SW480 (cell line): ENCODE data around the gene POU5F1.
"Not testable (repeated sequence)": the region's sequence is repeated elsewhere in the genome, so short reads cannot be mapped to it uniquely, and the experiment has no call there.

Experiments used
- DNase-seq: peaks from one replicate; pipeline ENCODE4 v3.0.0-alpha.2; 2016; ENCODE audit warnings: low spot score

Gene POU5F1

DNA sequence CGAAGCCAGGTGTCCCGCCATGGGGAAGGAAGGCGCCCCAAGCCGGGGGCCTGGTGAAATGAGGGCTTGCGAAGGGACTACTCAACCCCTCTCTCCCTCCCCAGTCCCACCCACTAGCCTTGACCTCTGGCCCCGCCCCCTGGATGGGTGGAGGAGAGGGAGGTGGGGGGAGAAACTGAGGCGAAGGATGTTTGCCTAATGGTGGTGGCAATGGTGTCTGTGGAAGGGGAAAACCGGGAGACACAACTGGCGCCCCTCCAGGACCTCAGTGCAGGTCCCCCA, at the start of gene POU5F1:
Gene POU5F1, minus strand, starts transcription at position 83 of the 282 bp plus-strand sequence. Its CDS starts 62 bp downstream, at position 21.
- no peak for DNase-seq

DNA sequence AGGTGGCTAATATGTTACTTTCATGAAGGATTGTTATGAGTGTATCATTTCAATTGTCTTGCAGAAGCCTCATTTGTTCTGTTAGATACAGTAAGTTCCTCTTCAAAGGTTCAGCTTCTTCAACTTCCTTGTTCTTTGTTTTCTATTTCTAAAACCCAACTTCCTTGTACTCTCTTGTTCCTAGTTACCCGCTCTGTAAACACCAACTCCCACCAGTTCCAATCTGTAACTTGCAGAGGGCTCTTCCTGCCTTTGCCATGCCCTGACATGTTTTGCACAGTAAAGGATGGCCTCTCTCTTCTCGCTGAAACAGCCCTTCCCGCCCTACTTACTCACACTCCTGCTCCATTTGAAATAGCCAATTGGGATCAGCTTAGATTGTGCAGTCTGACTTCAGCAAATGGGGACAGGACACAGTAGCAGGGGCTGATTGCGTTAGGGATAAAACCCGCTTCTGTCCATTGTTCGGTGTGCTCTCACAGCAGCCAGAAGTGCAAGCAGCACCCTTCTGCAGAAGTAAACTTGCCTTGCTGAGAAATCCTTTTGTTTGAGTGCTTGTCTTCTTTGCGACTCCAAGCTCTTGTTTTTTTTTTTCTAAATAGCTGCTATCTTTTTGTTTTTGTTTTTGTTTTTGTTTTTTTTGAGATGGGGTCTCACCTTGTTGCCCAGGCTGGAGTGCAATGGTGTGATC, 45.9 kb upstream of the POU5F1 start:
- no peak for DNase-seq

GRCh38 chr6:31215216-31215615, 44.7 kb upstream of the POU5F1 start:
- DNase-seq: not testable (repeated sequence)

DNA sequence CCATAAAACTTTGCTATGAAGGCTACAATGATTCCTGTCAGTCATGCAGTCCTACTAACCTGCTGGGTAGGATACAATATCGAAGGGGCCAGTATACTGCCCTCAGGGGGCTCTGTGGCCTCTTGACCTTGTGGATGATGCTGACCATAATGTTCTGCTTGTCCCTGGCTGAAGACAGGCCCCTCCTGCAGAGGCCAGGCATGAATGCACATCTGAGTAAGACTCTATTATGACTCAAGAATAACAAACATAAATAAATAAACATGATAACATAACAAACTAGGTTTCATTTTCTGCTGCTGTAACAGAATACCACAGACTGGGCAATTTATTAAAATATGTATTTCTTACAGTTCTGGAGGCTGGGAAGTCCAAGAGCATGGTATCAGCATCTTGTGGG, 44.0 kb upstream of the POU5F1 start:
- no peak for DNase-seq

- no peak for DNase-seq
These were observed 40.5 kb upstream of the POU5F1 start for GRCh38 chr6:31210741-31211532.

DNA sequence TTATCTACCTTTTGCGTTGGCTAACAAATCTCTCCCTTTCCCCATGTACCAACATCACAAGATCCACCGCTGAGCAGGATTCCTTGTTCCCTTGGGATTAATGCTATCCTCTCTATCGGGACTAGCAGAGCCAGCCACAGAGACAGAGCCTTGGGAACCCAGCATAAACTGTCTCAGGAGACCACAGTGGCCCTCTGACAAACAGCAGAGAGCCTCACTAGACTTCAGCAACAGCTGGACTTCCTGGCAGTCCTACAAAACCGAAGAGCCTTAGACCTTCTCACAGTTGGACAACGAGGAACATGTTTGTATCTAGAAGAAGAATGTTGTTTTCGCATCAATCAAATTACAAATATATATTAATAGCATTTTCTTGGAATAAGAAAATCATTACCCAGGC, 39.6 kb upstream of the POU5F1 start:
- DNase-seq: no peak

DNA sequence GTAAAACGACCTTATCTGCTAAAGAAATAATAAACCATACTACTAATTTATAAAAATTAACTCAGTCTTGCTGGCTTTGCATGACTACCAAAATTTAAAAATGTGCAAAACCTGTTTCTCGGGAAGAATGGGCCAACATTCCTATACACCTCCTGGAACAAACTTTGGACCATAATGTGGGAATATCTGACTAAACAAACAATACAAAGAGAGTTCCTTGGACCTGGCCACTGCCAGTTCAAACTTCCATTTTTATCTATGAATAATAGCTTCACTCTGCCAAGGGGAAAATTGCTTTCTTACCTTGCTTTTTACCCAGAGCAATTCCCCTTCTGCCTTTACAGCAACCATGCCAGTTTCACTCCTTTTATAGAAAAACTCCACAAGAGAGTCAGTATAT, 38.7 kb upstream of the POU5F1 start:
- no peak for DNase-seq

- DNase-seq: no peak
These were observed 38.0 kb upstream of the POU5F1 start for GRCh38 chr6:31208506-31208905.

DNA sequence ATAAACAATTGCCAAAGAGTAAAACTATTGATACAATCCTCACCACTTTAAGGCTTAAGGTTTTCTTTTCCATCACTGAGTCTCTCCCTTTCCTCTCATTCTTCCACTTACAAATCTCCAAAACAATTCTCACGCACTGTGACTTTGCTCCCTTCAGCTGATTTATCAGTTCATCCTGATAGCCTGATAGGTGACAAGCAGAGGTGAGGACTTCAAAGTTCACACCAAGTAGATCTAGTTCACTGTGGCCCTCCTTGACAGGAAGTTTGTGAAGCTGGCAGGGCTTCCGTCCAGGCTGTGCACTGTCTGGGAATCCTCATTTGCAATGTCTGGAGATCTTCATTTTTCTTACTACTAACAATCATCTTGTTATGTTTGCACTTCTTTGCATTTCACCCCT, 35.2 kb upstream of the POU5F1 start:
- no peak for DNase-seq

GRCh38 chr6:31204751-31205145, 34.3 kb upstream of the POU5F1 start:
- no peak for DNase-seq

DNA sequence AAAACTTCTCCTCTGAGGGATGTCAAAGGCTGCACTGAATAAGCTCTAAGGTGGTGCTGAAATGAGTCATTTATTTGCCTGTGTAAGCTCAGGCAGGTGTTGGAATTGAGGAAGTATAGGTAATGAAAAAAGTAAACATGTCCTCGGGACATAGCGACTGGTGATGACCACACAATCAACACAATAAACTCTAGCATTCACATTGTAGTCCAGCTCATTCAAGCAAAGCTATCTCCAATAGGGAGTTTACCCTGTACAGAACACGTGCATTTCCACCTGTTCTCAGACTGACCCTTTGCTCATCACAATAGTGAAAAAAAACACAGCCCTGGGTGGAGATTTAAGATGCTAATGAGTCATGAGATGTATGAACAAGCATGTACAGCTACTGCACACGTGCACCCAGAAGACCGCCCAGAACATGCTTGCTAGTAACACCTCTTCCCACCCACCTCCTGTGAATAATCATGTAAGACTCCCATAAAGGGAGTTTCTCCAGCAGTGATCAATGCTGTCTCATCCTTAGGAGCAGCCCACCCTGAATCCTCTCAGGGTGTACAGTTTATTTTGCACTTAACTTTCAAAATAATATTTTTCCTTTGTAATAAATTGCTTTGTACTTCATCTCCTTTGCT, 33.0 kb upstream of the POU5F1 start:
- peak; percentile 95 for DNase-seq

- DNase-seq: peak; percentile 44
These were observed 32.0 kb upstream of the POU5F1 start for GRCh38 chr6:31202259-31203166.

DNA sequence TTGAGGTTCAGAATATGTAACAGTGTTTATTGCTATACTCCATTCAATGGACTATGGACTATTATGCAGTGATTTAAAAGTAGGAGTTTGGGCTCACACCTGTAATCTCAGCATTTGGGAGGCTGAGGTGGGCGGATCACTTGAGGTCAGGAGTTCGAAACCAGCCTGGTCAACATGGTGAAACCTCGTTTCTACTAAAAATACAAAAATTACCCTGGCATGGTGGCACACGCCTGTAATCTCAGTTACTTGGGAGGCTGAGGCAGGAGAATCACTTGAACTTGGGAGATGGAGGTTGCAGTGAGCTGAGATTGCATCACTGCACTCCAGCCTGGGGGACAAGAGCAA, 28.6 kb upstream of the POU5F1 start:
- not testable (repeated sequence) for DNase-seq

DNA sequence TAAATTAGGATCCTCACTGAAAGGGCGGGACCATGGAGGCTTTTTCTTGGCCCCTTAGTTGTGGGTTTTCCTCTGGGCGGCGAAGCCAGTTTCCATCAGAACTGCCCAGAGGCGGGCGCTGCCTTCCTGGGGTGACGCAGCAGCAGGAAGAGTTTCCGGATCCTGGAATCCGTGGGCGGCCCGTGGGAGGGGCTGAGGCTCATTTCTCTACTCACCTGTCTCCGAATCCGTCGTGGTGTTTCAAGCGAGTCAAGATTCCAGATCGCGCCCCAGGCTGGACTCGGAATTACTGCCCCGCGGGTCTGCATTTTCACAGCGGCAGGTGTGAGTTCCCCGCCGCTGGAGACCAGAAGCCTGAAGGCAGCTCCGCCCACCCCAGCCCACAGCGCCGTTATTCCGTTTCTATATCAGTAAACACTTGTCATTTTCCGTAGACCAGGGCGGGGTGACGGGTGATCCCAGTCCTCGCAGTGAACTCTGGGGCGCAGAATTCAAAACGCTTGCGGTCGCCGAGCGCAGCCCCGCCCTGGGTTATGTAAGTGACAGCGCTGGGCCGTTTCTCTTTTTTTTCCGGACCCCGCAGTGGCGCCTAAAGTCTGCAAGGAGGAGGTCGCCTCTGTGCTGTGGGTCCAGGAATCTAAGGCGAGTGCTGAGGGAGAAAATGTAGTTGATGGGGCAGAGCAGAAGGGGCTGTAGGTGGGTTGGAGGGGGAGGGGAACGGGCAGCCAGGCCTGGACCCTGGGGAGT, 27.2 kb upstream of the POU5F1 start:
- peak; percentile 90 for DNase-seq

DNA sequence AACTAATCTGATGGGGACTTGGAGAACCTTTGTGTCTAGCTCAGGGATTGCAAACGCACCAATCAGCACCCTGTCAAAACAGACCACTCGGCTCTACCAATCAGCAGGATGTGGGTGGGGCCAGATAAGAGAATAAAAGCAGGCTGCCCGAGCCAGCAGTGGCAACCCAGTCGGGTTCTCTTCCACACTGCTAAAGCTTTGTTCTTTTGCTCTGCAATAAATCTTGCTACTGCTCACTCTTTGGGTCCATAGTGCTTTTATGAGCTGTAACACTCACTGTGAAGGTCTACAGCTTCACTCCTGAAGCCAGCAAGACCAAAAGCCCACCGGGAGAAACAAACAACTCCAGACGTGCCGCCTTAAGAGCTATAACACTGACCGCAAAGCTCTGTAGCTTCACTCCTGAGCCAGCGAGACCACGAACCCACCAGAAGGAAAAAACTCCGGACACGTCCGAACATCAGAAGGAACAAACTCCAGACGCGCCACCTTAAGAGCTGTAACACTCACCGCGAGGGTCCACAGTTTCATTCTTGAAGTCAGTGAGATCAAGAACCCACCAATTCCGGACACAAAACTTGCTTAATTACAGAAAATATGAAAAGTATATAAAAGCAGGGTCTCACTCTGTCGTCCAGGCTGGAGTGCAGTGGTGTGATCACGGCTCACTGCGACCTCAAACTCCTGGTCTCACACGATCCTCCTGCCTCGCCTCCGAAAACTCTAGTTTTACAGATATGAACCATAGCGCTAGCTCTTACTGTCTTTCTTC, 26.0 kb upstream of the POU5F1 start:
- DNase-seq: not testable (repeated sequence)

GRCh38 chr6:31195308-31195979, 25.0 kb upstream of the POU5F1 start:
- DNase-seq: not testable (repeated sequence)

- DNase-seq: no peak
These were observed 23.8 kb upstream of the POU5F1 start for GRCh38 chr6:31194061-31194834.

GRCh38 chr6:31193206-31193605, 22.7 kb upstream of the POU5F1 start:
- no peak for DNase-seq

DNA sequence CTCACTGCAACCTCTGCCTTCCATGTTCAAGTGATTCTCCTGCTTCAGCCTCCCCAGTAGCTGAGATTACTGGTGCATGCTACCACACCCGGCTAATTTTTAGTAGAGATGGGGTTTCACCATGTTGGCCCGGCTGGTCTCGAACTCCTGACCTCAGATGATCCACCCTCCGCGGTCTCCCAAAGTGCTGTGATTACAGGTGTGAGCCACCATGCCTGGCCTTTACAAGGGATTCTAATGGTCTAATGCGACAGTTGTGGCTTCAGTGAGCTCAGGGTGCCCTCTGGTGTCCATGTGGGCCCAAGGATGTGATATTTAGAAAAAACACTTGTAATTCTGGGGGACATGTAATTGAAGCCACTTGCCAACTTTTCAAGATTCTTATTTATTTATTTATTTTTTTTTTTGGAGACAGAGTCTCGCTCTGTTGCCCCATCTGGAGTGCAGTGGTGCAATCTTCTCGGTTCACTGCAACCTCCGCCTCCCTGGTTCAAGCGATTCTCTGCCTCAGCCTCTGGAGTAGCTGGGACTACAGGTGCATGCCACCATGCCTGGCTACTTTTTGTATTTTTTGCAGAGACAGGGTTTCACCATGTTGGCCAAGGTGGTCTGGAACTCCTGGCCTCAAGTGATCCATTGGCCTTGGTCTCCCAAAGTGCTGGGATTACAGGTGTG, 22.1 kb upstream of the POU5F1 start:
- peak; percentile 73 for DNase-seq
